ENCODE results near the gene ZSWIM4.
"Not testable (repeated sequence)": the region's sequence is repeated elsewhere in the genome, so short reads cannot be mapped to it uniquely, and the experiment has no call there.

ZSWIM4 gene

GRCh38 chr19:13778847-13779246, 16.4 kb upstream of the ZSWIM4 start:
- H3K4me1 ChIP-seq (ENCODE audit: control insufficient read depth, insufficient read depth, low read length) = peaks cover 23% of the 10 kb centered on the region
- no peak overlapping the region for H3K27ac ChIP-seq (ENCODE audit: low read length)
- no peaks in the 10 kb centered on the region for H3K9me3 ChIP-seq (ENCODE audit: control insufficient read depth in 2 of 2, low read length in 2 of 2)
- H3K9ac ChIP-seq (ENCODE audit: low read length in 2 of 2) = no peak overlapping the region
- no peaks in the 10 kb centered on the region for H3K27me3 ChIP-seq (ENCODE audit: control insufficient read depth in 1 of 2, insufficient read depth in 2 of 2, low read length in 2 of 2)
- no peak overlapping the region for H3K4me3 ChIP-seq (ENCODE audit: low read length in 2 of 2)
- peaks cover 17 to 23% of the 10 kb centered on the region in 2 donors for H3K36me3 ChIP-seq (ENCODE audit: control insufficient read depth in 2 of 2, insufficient read depth in 2 of 2, low read length in 2 of 2)

GRCh38 chr19:13779794-13780193, 15.4 kb upstream of the ZSWIM4 start:
- not testable (repeated sequence) for H3K9ac ChIP-seq (ENCODE audit: low read length in 2 of 2); H3K27me3 ChIP-seq (ENCODE audit: control insufficient read depth in 1 of 2, insufficient read depth in 2 of 2, low read length in 2 of 2); H3K4me3 ChIP-seq (ENCODE audit: low read length in 2 of 2); H3K9me3 ChIP-seq (ENCODE audit: control insufficient read depth in 2 of 2, low read length in 2 of 2); H3K27ac ChIP-seq (ENCODE audit: low read length)
- peaks cover 17 to 23% of the 10 kb centered on the region in 2 donors for H3K36me3 ChIP-seq (ENCODE audit: control insufficient read depth in 2 of 2, insufficient read depth in 2 of 2, low read length in 2 of 2)
- peaks cover 20% of the 10 kb centered on the region for H3K4me1 ChIP-seq (ENCODE audit: control insufficient read depth, insufficient read depth, low read length)

GRCh38 chr19:13781547-13781946, 13.7 kb upstream of the ZSWIM4 start:
- Histone ChIP-seq H3K9ac (ENCODE audit: low read length in 2 of 2) (no peak overlapping the region), H3K27ac (ENCODE audit: low read length) (no peak overlapping the region), H3K9me3 (ENCODE audit: control insufficient read depth in 2 of 2, low read length in 2 of 2) (no peaks in the 10 kb centered on the region), H3K27me3 (ENCODE audit: control insufficient read depth in 1 of 2, insufficient read depth in 2 of 2, low read length in 2 of 2) (no peaks in the 10 kb centered on the region), H3K36me3 (ENCODE audit: control insufficient read depth in 2 of 2, insufficient read depth in 2 of 2, low read length in 2 of 2) (peaks cover 17 to 20% of the 10 kb centered on the region in 2 donors), H3K4me3 (ENCODE audit: low read length in 2 of 2) (peak overlapping the region in 1 of 2 donors; percentile 29), H3K4me1 (ENCODE audit: control insufficient read depth, insufficient read depth, low read length) (peaks cover 12% of the 10 kb centered on the region)

- Histone ChIP-seq H3K9me3 (ENCODE audit: control insufficient read depth in 2 of 2, low read length in 2 of 2) (no peaks in the 10 kb centered on the region), H3K4me1 (ENCODE audit: control insufficient read depth, insufficient read depth, low read length) (peaks cover 15% of the 10 kb centered on the region), H3K36me3 (ENCODE audit: control insufficient read depth in 2 of 2, insufficient read depth in 2 of 2, low read length in 2 of 2) (peaks cover 13 to 16% of the 10 kb centered on the region in 2 donors), H3K4me3 (ENCODE audit: low read length in 2 of 2) (no peak overlapping the region), H3K9ac (ENCODE audit: low read length in 2 of 2) (no peak overlapping the region), H3K27ac (ENCODE audit: low read length) (no peak overlapping the region), H3K27me3 (ENCODE audit: control insufficient read depth in 1 of 2, insufficient read depth in 2 of 2, low read length in 2 of 2) (no peaks in the 10 kb centered on the region)
Observed at GRCh38 chr19:13782537-13782936, 12.7 kb upstream of the ZSWIM4 start.

GRCh38 chr19:13783565-13784500, 11.4 kb upstream of the ZSWIM4 start:
- H3K27me3 ChIP-seq (ENCODE audit: control insufficient read depth in 1 of 2, insufficient read depth in 2 of 2, low read length in 2 of 2) = no peaks in the 10 kb centered on the region
- peaks cover 4 to 5% of the 10 kb centered on the region in 2 donors for H3K36me3 ChIP-seq (ENCODE audit: control insufficient read depth in 2 of 2, insufficient read depth in 2 of 2, low read length in 2 of 2)
- peaks cover 22% of the 10 kb centered on the region for H3K4me1 ChIP-seq (ENCODE audit: control insufficient read depth, insufficient read depth, low read length)
- no peaks in the 10 kb centered on the region for H3K9me3 ChIP-seq (ENCODE audit: control insufficient read depth in 2 of 2, low read length in 2 of 2)
- H3K9ac ChIP-seq (ENCODE audit: low read length in 2 of 2) = no peak overlapping the region
- no peak overlapping the region for H3K4me3 ChIP-seq (ENCODE audit: low read length in 2 of 2)
- H3K27ac ChIP-seq (ENCODE audit: low read length) = no peak overlapping the region

- H3K36me3 ChIP-seq (ENCODE audit: control insufficient read depth in 2 of 2, insufficient read depth in 2 of 2, low read length in 2 of 2) = no peaks in the 10 kb centered on the region
- H3K4me3 ChIP-seq (ENCODE audit: low read length in 2 of 2) = peak overlapping the region in 1 of 2 donors; percentile 3
- peaks cover 24% of the 10 kb centered on the region for H3K4me1 ChIP-seq (ENCODE audit: control insufficient read depth, insufficient read depth, low read length)
- no peaks in the 10 kb centered on the region for H3K27me3 ChIP-seq (ENCODE audit: control insufficient read depth in 1 of 2, insufficient read depth in 2 of 2, low read length in 2 of 2)
- no peaks in the 10 kb centered on the region for H3K9me3 ChIP-seq (ENCODE audit: control insufficient read depth in 2 of 2, low read length in 2 of 2)
- H3K9ac ChIP-seq (ENCODE audit: low read length in 2 of 2) = peak overlapping the region in 1 of 2 donors; percentile 21
- H3K27ac ChIP-seq (ENCODE audit: low read length) = no peak overlapping the region
Observed at GRCh38 chr19:13784731-13785452, 10.4 kb upstream of the ZSWIM4 start.

GRCh38 chr19:13788991-13789390, 6.3 kb upstream of the ZSWIM4 start:
- no peak overlapping the region for H3K4me3 ChIP-seq (ENCODE audit: low read length in 2 of 2)
- no peaks in the 10 kb centered on the region for H3K9me3 ChIP-seq (ENCODE audit: control insufficient read depth in 2 of 2, low read length in 2 of 2)
- H3K9ac ChIP-seq (ENCODE audit: low read length in 2 of 2) = no peak overlapping the region
- H3K4me1 ChIP-seq (ENCODE audit: control insufficient read depth, insufficient read depth, low read length) = peaks cover 19% of the 10 kb centered on the region
- H3K27me3 ChIP-seq (ENCODE audit: control insufficient read depth in 1 of 2, insufficient read depth in 2 of 2, low read length in 2 of 2) = no peaks in the 10 kb centered on the region
- no peak overlapping the region for H3K27ac ChIP-seq (ENCODE audit: low read length)
- H3K36me3 ChIP-seq (ENCODE audit: control insufficient read depth in 2 of 2, insufficient read depth in 2 of 2, low read length in 2 of 2) = no peaks in the 10 kb centered on the region

GRCh38 chr19:13790354-13790753, 4.9 kb upstream of the ZSWIM4 start:
- no peaks in the 10 kb centered on the region for H3K27me3 ChIP-seq (ENCODE audit: control insufficient read depth in 1 of 2, insufficient read depth in 2 of 2, low read length in 2 of 2)
- H3K27ac ChIP-seq (ENCODE audit: low read length) = no peak overlapping the region
- H3K36me3 ChIP-seq (ENCODE audit: control insufficient read depth in 2 of 2, insufficient read depth in 2 of 2, low read length in 2 of 2) = no peaks in the 10 kb centered on the region
- peaks cover 23% of the 10 kb centered on the region for H3K4me1 ChIP-seq (ENCODE audit: control insufficient read depth, insufficient read depth, low read length)
- no peak overlapping the region for H3K4me3 ChIP-seq (ENCODE audit: low read length in 2 of 2)
- H3K9me3 ChIP-seq (ENCODE audit: control insufficient read depth in 2 of 2, low read length in 2 of 2) = no peaks in the 10 kb centered on the region
- H3K9ac ChIP-seq (ENCODE audit: low read length in 2 of 2) = no peak overlapping the region

GRCh38 chr19:13793317-13793716, 1.9 kb upstream of the ZSWIM4 start:
- peaks cover 32% of the 10 kb centered on the region for H3K4me1 ChIP-seq (ENCODE audit: control insufficient read depth, insufficient read depth, low read length)
- not testable (repeated sequence) for H3K9ac ChIP-seq (ENCODE audit: low read length in 2 of 2); H3K27ac ChIP-seq (ENCODE audit: low read length); H3K9me3 ChIP-seq (ENCODE audit: control insufficient read depth in 2 of 2, low read length in 2 of 2); H3K36me3 ChIP-seq (ENCODE audit: control insufficient read depth in 2 of 2, insufficient read depth in 2 of 2, low read length in 2 of 2); H3K27me3 ChIP-seq (ENCODE audit: control insufficient read depth in 1 of 2, insufficient read depth in 2 of 2, low read length in 2 of 2); H3K4me3 ChIP-seq (ENCODE audit: low read length in 2 of 2)

- Histone ChIP-seq H3K4me1 (ENCODE audit: control insufficient read depth, insufficient read depth, low read length) (peaks cover 29% of the 10 kb centered on the region), H3K4me3 (ENCODE audit: low read length in 2 of 2) (peak overlapping the region; percentile 62 to 83), H3K27ac (ENCODE audit: low read length) (peak overlapping the region; percentile 90), H3K9me3 (ENCODE audit: control insufficient read depth in 2 of 2, low read length in 2 of 2) (no peaks in the 10 kb centered on the region), H3K9ac (ENCODE audit: low read length in 2 of 2) (peak overlapping the region; percentile 75 to 86), H3K36me3 (ENCODE audit: control insufficient read depth in 2 of 2, insufficient read depth in 2 of 2, low read length in 2 of 2) (no peaks in the 10 kb centered on the region), H3K27me3 (ENCODE audit: control insufficient read depth in 1 of 2, insufficient read depth in 2 of 2, low read length in 2 of 2) (no peaks in the 10 kb centered on the region)
Observed at GRCh38 chr19:13794398-13794756, 866 bp upstream of the ZSWIM4 start.
